A549 treated with RU486 at 1 μM for 4 hours (cell line): ENCODE results near the gene PKN1. TPM values are rescaled to one million over a fixed set of nuclear protein-coding genes. Genes with fewer than 3 reads are reported as not detected.

ENCODE experiments used
- total RNA-seq: library from RNA; stranded (reverse); fragments of 200-300 nt; extraction: Qiagen RNA extraction; gene quantifications from 5 replicates; pipeline ENCODE4 v1.2.3, GENCODE V29; 2022; ENCODE audit warnings: low read depth

Gene PKN1
- total RNA-seq = 58.3 to 71.4 TPM (median 69.8 TPM) in 5 replicates

DNA sequence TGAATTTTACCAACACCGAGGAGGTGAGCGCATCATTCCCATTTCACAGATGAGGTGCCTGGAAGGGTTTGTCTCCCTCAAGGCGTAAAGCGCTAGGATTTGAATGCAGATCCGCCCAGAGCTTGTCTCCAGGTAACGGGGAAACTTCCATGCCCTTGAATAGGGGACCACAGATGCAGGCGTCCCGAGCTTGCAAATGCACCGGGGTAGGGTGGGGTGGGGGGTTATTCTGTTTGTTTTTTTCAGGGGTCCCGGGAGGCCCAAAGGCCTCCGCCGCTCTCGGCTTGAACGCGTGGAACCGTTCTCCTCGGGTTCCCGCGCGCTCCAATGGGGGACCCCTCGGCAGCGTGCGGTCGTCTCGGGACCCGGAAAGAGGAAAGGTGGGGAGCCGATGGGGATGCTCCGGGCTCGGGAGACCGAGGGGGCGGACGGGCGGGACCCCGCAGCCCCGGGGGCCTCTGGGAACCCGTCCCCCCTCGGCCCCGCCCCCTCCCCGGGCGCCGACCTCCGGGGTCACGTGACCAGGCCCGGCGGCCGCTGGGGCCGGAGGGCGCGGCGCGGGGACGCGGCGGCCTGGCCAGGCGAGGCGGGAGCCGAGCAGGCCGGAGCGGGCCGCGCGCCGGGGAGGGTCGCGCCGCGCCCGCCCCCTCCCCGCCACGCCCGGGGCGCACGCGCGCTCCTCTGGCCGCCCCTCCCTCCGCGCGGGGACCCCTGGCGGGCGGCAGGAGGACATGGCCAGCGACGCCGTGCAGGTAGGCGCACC is at the start of gene PKN1:
Gene PKN1 (plus strand): TSS at position 516 of the 763 bp plus-strand sequence. CDS start 216 bp downstream, at position 732.

DNA sequence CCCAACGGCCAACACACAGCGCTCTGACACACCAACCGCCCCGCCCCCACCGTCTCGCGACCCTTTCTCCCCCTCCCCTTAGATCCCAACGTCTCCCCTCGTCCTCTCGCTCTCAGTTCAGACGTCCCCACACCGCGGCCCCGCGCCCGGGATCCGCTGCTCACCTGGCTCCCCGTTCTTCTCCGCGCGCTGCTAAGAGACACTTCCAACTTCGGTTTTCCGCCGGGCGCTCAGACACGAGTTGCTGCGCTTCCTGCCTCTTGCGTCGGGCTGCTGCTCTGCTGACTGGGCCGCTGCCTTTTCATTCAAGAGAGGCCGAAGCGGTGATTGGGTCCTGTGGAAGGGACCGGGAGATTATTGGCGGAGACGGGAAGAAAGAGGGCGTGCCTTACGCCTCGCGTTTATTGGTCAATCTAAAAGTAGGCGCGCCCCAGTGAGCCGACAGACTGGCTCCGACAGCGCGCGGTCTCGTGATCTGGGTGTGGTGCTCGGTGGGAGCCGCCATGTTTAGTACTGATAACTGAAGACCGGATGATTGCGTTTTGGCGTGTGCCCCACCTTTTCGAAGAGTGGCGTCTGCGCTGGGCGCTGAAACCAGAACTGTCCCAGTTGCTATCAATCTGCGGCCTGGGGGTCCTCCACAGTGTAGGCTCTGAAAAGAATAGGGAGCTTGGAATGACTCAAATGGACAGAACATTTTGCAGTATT is 13.8 kb upstream of the PKN1 start, which contains the start of gene DDX39A:
Gene DDX39A (minus strand): TSS at position 236 of the 708 bp plus-strand sequence. CDS start 6,121 bp downstream, outside the sequence.

DNA sequence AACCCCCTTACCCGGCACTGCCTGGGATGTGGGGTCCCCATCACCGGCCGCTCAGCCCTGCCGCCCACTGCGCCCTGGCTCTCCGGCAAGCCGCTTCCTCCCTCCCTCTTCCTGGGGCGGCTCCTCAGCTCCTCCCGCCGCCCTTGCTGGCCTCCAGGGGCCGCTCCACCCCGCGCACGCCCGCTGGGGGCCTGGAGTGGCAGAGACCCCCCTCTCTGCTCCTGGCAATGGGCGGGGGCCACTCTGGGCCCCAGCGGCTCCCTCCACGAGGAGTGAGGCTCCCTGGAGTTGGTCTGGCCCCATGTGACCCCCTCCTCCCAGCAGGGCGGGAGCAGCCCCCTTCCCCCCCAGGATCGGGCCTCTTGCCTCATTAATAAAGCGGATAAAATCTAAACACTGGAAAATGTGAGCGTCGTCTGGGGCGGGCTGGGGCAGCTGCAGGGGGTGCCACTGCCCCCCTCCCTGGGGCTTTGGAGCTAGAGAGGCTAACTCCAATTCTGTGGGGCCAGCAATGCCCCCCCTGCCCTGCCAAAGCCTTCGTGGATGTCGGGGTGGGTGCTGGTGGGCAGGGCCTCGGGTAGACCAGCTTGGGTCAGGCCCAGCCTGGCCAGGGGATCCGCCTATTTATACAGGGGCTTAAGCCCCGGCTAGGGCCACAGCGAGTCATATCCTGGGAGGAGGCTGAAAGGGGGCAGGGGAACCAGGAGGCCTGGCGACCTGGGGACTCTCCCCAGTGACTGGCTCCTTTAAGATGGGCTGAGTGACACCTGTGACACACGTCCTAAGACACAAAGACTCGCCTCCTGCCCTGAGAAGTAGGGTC is 42.4 kb downstream of the PKN1 start, which contains the start of gene PTGER1:
Gene PTGER1 (minus strand): TSS at position 104 of the 823 bp plus-strand sequence. CDS start 1,034 bp downstream, outside the sequence.

DNA sequence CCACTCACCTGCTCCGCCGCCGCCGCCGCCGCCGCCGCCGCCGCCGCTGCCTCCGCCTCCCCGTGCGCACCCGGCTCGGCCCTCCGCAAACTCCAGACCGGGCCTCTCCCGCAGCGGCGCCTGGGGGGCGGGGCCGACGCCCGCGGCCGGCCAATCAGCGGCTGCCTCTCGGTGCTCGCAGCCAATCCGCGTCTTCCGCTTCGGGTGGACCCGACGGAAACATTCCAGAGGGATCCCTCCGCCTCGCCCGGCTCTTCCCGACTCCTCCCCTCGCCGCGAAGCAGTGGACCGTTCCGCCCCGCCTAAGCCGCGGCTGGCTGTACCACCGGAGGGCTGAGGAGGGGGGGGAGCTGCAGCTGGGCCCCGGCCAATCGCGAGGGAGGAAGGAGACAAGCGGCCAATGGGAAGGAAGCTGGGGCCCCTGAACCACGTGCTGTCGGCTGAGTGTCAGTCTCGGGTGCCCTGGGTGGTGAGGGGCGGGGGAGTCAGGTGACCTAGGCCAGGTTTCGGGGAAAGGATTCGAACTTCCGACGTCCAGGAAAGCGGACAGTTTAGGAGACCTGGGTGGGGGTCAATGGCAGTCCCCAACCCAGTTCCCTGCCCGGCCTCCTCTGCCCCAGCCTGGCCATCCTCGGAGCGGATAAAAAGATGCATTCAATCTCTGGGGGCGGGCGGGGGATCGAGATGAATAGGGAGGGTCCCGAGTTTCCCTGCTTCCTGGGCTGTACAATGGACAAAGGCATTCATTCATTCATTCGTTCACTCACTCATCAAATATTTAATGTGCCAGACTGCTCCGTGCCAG is 63.1 kb downstream of the PKN1 start, which contains the start of gene GIPC1:
Gene GIPC1 (minus strand): TSS at position 99 of the 805 bp plus-strand sequence. CDS start 13,151 bp downstream, outside the sequence.

DNA sequence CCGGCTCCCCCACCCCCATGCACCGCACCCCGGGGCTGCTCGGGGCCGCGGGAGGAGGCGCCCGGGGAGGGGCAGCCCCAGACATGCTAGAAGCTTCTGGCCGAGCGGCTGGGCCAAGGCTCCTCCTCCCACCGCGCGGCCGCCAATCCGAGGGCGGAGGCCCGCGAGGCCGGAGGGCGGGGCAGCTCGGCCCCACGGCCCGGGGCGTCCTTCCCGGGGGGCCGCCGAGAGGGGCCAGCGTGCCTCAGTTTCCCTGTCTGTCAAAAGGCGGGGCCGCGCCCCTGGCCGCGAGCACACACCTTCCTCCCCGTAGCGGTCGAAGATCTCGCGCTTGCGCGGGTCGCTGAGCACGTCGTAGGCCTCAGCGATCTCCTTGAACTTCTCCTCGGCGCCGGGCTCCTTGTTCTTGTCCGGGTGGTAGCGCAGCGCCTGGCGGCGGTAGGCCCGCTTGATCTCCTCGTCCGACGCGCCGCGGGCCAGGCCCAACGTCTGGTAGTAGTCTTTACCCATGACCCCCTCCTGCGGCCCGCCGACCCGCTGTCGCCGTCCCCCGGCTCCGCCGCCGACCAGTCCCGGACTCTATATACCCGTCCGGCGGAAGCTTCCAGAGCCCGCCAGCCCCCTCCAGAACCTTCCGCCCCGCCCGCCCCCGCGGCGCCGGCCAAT is 84.9 kb downstream of the PKN1 start, which contains the start of gene DNAJB1:
Gene DNAJB1 (minus strand): TSS at position 558 of the 666 bp plus-strand sequence. CDS start 48 bp downstream, at position 510.

Other genes starting within 250 kb of the PKN1 start
- gene ADGRL1, start 227.1 kb upstream of the PKN1 start, total RNA-seq = 2.2 to 2.9 TPM (median 2.8 TPM) in 5 replicates
- 64.8 to 91.9 TPM (median 85.5 TPM) in 5 replicates for gene ADGRE5, start 51.9 kb upstream of the PKN1 start, total RNA-seq
- 112 to 136 TPM (median 126 TPM) in 5 replicates for gene DDX39A, start 14.0 kb upstream of the PKN1 start, total RNA-seq
- not detected in 5 replicates for gene PTGER1, start 42.0 kb downstream of the PKN1 start, total RNA-seq
- 75.6 to 126 TPM (median 109 TPM) in 5 replicates for gene GIPC1, start 62.8 kb downstream of the PKN1 start, total RNA-seq
- gene DNAJB1, start 85.1 kb downstream of the PKN1 start, total RNA-seq = 109 to 171 TPM (median 135 TPM) in 5 replicates
- gene TECR, start 96.3 kb downstream of the PKN1 start, total RNA-seq = 143 to 193 TPM (median 183 TPM) in 5 replicates
- gene NDUFB7, start 138.8 kb downstream of the PKN1 start, total RNA-seq = 156 to 212 TPM (median 190 TPM) in 5 replicates
- 0.13 TPM in 1 of 5 replicates, not detected in the others for gene CLEC17A, start 149.8 kb downstream of the PKN1 start, total RNA-seq
- gene ADGRE3, start 241.5 kb downstream of the PKN1 start, total RNA-seq = not detected in 5 replicates